ENCODE measurements around the gene RNLS. TPM values are rescaled to one million over a fixed set of nuclear protein-coding genes. Genes with fewer than 3 reads are reported as not detected.

RNLS gene
- polyA plus RNA-seq, 5 donors = 4.3 to 7.0 (median 5.2) TPM

DNA sequence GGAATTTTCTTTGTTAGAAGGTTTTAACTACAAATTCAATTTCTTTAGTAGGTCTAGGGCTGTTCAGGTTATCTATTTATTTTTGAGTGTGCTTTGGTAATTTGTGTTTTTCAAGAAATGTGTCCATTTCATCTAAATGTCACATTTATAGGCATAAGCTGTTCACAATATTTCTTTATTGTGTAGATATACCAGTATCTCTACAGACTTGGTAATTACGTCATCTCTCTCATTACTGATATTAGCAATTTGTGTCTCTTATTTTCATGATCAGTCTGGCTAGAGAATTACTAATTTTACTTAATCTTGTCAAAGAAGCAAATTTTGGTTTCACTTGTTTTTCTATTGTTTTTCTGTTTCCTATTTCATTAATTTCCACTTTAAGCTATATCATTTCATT is 152.0 kb downstream of the RNLS start:
- no peak for DNase-seq

DNA sequence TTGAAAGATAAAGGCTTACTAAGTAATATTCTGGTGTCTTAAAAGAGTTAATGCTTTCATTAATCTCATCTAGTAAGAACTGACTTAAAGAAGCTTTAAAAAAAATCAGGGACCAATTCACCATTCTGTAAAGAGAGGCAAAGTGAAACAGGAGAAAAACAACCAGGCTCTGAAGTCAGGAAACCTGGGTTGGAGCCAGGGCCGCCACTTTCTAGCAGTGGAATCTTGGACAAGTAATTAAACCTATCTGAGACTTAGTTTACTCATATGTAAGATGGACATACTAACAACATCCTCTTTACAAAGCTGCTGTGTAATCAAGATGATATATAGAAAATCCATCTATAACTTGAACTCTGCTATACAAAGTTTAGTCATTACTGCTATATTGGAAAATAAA is 154.1 kb downstream of the RNLS start:
- DNase-seq = no peak

DNA sequence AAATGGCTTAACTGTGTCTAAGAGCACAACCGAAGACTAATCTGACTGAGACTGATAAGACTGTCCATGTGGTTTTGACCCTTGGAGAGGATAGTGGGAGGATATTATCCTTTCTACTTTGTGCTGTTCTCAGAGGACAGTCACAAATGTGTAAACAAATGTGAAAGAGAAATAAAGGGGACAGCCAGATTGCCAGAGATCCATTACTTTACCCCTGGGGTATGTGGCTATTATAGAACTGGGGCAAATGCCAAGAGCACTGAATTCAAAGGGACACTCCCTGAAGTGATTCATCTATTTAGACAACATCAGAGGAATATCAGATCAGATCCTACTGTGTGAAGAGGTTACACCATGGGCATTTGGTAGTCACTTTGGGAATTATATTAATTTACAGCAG is 154.7 kb downstream of the RNLS start:
- no peak for DNase-seq

DNA sequence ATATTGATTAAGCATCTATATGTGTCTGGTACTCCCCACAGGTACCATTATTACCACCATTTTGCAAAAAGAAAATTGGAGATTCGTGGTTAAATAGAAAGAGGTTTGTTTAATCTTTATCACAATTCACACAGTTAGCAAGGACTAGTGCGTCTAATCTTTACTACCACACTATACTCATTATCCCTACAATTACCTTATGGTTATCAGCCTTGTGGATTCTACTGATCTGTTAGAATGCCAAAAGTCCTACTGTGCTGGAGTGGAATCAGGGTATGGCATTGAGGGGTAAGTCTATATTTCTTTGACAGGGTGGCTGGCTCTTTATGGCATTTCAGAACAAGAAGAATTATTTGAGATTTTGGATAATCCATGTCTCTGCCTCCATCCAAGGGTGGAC is 156.1 kb downstream of the RNLS start:
- DNase-seq = no peak

DNA sequence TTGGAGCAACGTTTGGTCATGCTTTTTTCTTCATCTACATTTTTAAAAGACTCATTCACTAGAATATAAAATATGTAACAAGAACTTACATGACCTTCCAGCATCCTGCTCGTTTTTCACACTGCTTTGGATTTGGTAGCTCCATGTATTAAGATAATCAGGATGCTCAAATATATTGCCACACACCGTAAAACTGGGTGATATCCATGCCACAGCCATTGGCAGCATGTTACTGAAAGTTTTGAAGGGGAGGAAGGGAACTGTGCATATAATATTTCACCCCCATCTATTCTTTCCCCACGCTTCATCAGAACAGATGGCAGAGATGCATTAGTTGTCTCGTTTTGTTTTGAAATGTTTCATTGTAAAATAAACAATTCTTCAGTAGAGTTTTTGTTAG is 158.2 kb downstream of the RNLS start:
- no peak for DNase-seq

DNA sequence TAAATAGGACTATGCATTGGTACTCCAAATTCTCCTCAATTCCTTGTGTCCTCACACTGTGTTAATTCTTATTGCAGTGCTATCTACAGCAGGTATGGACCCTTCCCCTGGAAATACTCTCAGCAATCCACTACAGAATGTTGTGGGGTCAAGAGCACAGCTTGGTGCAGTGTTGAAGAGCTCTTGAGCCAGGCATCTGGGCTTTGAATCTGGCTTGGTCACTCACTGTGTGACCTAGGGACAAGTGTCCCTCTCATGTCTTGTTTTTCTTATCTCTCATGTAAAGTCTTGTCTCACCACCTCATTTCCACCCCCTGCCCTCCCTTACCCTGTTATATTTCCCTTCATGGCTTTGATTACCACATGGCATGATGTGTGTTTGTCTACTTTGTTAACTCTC is 159.4 kb downstream of the RNLS start:
- DNase-seq = no peak

DNA sequence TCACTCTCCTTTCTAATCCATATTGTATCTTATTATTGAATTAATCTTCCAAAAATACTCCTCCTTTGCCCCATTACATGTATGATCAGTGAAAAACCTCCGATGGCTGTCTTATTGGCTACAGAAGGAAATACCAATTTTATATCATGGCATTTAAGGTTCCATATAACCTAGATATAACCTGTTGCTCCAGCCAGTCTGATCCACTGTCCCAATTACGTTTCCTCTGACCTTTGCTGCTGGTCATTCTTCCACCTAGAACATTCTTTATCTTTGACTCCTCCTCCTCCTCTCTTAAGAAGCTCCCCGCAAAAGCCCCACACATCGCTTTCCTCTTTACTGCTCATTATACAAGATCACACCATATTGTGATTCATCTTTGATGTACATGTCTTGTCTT is 161.5 kb downstream of the RNLS start:
- no peak for DNase-seq

DNA sequence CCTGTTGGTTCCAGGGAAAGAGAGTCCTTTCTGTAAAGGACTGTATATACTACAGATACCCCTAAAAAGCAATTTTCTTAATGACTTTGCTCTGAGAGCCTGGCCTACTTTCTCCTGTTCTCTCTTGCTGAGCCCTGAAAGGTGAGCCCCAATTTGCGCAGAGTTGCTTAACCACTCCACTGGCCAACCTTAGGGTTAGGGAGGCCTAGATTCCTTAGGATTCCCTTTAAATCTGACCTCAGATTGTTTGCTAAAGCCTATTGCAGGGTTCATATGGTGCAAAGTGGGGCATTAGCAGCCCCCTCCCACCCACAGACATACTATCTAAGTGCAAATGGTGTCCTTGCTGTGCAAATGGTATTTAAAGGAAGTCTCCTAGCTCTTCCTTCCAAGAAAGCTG is 164.2 kb downstream of the RNLS start:
- no peak for DNase-seq

GRCh38 chr10:88417387-88418030 is 165.6 kb downstream of the RNLS start:
- DNase-seq = peak in 1 of 2 donors; percentile 11

GRCh38 chr10:88416801-88417200 is 166.3 kb downstream of the RNLS start:
- DNase-seq = no peak

GRCh38 chr10:88415533-88416130 is 167.5 kb downstream of the RNLS start:
- DNase-seq = no peak

- no peak for DNase-seq
These were observed 169.7 kb downstream of the RNLS start for GRCh38 chr10:88413412-88413811.

GRCh38 chr10:88411772-88412349 is 171.3 kb downstream of the RNLS start:
- no peak for DNase-seq

GRCh38 chr10:88409824-88410223 is 173.3 kb downstream of the RNLS start:
- DNase-seq = no peak

- DNase-seq = no peak
These were observed 173.9 kb downstream of the RNLS start for GRCh38 chr10:88409236-88409635.

GRCh38 chr10:88408096-88408495 is 175.0 kb downstream of the RNLS start:
- DNase-seq = no peak

DNA sequence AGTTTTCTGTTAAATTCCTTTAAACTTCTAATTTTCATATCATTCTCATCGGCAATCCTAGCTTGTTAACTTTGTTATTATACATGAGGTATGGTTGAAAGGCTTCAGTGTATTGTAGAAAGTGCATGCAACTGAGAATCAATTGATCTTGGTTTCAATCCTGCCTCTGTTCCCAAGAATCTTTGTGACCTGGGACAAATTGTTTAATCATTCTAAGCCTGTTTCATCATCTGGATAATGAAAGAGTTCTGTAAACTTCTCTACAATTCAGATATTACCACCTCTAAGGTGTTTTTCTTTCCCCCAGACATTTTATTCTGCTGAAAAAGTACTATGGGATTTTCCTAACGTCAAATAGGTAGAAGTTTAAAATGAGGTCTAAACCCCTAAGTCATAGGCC is 179.0 kb downstream of the RNLS start:
- DNase-seq = no peak

GRCh38 chr10:88401671-88402347 is 181.3 kb downstream of the RNLS start:
- DNase-seq = no peak

- DNase-seq = no peak
These were observed 183.9 kb downstream of the RNLS start for GRCh38 chr10:88399240-88399639.

DNA sequence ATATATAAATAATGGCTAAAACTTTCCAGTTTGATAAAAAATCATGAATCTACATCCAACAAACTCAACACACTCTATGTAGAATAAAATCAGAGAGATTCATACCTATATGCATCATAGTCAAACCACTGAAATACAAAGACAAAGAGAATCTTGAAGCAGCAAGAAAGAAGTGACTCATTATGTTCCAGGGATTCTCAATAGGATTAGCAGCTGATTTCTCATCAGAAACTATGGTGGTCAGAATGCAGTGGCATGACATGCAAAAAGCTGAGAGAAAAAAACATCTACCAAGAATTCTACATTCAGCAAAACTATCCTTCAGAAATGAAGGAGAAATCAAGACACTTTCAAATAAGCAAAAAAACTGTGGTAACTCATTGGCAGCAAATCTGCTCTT is 187.4 kb downstream of the RNLS start:
- DNase-seq = no peak

DNA sequence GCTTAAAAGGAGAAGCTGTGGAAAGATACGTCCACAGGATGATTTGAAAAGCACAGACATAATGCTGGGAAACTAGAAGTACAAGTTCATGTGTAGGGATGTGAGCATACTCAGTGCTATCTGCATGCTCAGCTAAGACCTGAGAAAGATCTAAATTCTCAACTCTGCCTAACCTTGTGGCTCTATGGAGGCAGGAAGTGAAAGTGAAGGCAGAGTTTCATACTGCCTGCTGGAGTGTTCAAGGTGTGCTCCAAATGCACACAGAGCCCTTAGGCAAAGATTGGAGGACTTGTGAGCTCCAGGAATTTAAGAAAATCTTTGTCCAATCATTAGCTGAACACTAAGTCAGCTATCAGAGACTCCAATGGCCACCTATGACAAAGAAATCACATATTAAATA is 190.9 kb downstream of the RNLS start:
- no peak for DNase-seq

DNA sequence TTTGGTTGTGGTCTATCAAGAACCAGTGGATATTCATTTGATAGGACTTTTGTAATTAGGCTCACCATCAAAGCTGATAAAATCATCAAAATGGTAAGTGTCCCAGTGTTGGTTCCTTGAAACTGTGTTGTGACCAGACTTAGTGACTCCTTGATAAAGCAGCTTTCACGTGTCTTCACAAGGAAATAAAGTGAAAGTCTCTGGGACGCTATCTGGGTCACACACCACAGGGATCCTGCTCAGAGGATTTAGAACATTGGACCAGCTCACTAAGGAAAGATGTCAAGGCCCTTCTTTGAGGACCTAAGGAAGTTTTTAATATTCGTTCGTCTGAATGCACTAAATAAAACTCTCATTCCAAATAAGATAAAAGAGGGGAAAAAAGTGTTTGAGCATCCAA is 193.1 kb downstream of the RNLS start:
- no peak for DNase-seq

- DNase-seq = peak; percentile 36 to 53
These were observed 193.7 kb downstream of the RNLS start for GRCh38 chr10:88389456-88389855.

Data from right lung (tissue), 5 donors.